Measurements from ENCODE around the gene ANKRD9. TPM values are rescaled to one million over a fixed set of nuclear protein-coding genes. Genes with fewer than 3 reads are reported as not detected.
A peak's percentile ranks its signal among the peaks of the same experiment; 100 is the strongest.

Gene ANKRD9
- total and polyA plus RNA-seq, 2 donors (not counting 3 experiments of a cell fraction or from before 2014, with no cell fraction given): 21.0 to 24.6 TPM

GRCh38 chr14:102500713-102501112, 8.9 kb downstream of the ANKRD9 start:
- TF ChIP-seq POLR2A (IDR thresholded peaks at IDR 0.05; ENCODE audit: low read depth, low read length) (no peak), EZH2 (IDR thresholded peaks at IDR 0.05; ENCODE audit: borderline replicate concordance, low read depth, low read length, severe bottlenecking) (no peak), GATA2 (IDR thresholded peaks at IDR 0.05; ENCODE audit: insufficient read depth, insufficient read length, low read depth, low read length) (no peak), JUN (IDR thresholded peaks at IDR 0.05; ENCODE audit: borderline replicate concordance, insufficient read depth, insufficient read length, low read depth) (no peak), POLR2AphosphoS5 (IDR thresholded peaks at IDR 0.05; ENCODE audit: insufficient read depth, low read depth, low read length) (no peak), CTCF (IDR thresholded peaks at IDR 0.05; ENCODE audit: extremely low read depth in 1 of 2, insufficient read depth in 1 of 2, low read depth in 1 of 2, low read length in 2 of 2) (no peak), MAX (IDR thresholded peaks at IDR 0.05; ENCODE audit: insufficient read depth, insufficient read length) (no peak), FOS (IDR thresholded peaks at IDR 0.05; ENCODE audit: borderline replicate concordance, insufficient read depth, low read length) (no peak), MYC (IDR thresholded peaks at IDR 0.05; ENCODE audit: low read depth, low read length) (no peak)
- Histone ChIP-seq H2AFZ (ENCODE audit: low read depth, low read length) (peak overlapping the region; percentile 30), H3K4me3 (replicated peaks in 1 of 3; ENCODE audit: insufficient read depth in 1 of 3, low read depth in 1 of 3, low read length in 3 of 3) (no peak overlapping the region), H4K20me1 (replicated peaks; ENCODE audit: control insufficient read depth, extremely low read depth, insufficient read depth, low read length) (no peaks in the 10 kb centered on the region), H3K9me1 (replicated peaks; ENCODE audit: control insufficient read depth, extremely low read depth, insufficient read depth, low read length) (no peaks in the 10 kb centered on the region), H3K27ac (ENCODE audit: insufficient read depth, low read depth, low read length) (peak overlapping the region; percentile 75), H3K9me3 (replicated peaks; ENCODE audit: control insufficient read depth, insufficient read depth, low read length) (no peaks in the 10 kb centered on the region), H3K36me3 (ENCODE audit: control insufficient read depth in 2 of 2, extremely low read depth in 1 of 2, insufficient read depth in 2 of 2, low read length in 2 of 2) (peaks cover 0 to 19% of the 10 kb centered on the region in 2 experiments), H3K4me1 (ENCODE audit: control insufficient read depth, extremely low read depth, insufficient read depth, low read length) (peaks cover 24% of the 10 kb centered on the region), H3K79me2 (ENCODE audit: control insufficient read depth, insufficient read depth, low read length) (no peaks in the 10 kb centered on the region), H3K4me2 (ENCODE audit: insufficient read depth, low read length) (peak overlapping the region; percentile 5), H3K9ac (replicated peaks; ENCODE audit: extremely low read depth, insufficient read depth, low read length) (peak overlapping the region; percentile 6), H3K27me3 (ENCODE audit: control insufficient read depth in 2 of 2, insufficient read depth in 2 of 2, low read length in 2 of 2) (no peaks in the 10 kb centered on the region)
- POLR2A ChIA-PET: no interaction called here
- peak; percentile 4 for FAIRE-seq
- no peak for DNase-seq (ENCODE audit: low read depth, low spot score)
- no TSS peak for BruUV-seq (replicated peaks)
- CTCF ChIA-PET: interaction anchor here (0.6 to 1.3 kb wide), 4 partner anchors 9 to 62 kb away, joined by 3 to 5 read pairs (median 4); partner anchors contain the start of gene ANKRD9
- intact Hi-C loops (cut with micrococcal nuclease): loop anchor here (10.0 kb wide), 1 partner anchor 136 kb away; the partner anchor contains the start of genes CINP and TECPR2
- dilution Hi-C loops (cut with MboI; ENCODE audit: extremely low pct_ligation_motif_present, low sequenced_read_pairs): loop anchor here (10.0 kb wide), 1 partner anchor 56 kb away; no protein-coding TSS in a partner anchor
